ENCODE measurements around the gene MAST4. TPM values are rescaled to one million over a fixed set of nuclear protein-coding genes. Genes with fewer than 3 reads are reported as not detected.

MAST4 gene
- polyA plus RNA-seq, 2 of the 4 experiments (the other 2 are of a cell fraction) = 1.2 to 5.8 TPM

DNA sequence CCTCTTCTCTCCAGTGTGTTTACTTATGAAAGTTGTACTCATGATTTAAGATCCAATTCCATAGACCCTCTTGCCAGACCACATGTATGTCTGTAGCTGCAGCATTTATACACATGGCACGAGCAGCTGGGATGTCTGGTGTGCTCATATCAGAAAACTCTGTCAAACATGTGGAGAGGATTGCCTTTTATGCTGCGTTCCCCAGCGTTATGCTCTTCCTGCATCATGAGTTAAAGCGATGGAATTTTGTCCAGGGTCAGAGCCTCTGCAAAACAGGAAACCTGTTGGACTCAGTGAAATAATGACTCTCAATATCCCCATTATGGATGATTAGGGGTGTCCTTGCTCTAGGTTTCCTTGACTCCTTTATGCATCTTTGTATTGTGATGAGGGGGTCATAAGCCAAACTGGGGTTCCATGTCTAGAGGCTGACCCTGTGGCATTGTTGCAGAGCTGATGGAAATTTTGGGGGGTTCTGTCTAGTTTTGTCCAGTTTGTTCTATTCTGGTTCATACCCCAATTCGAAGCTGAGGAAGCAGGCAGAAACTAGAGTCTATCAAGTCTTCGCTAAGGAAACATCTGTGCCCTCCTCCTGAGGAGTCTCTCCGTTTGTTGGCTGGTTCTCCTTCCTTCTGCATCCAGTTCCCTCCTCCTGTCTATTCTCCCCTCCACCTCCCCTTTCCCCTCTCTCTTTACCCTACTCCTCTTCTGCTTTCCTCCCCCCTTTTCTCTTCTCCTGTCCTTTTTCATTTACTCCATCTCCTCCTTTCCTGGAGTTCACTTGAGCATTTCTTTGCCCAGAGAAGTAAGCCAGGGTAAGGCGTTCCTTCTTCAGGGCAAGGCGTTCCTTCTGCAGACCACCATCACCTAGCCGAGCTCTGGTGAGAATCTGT, 252.8 kb downstream of the MAST4 start:
- H3K4me2 ChIP-seq = peak overlapping the region; percentile 37; the same call in 2 of the 3 replicates

DNA sequence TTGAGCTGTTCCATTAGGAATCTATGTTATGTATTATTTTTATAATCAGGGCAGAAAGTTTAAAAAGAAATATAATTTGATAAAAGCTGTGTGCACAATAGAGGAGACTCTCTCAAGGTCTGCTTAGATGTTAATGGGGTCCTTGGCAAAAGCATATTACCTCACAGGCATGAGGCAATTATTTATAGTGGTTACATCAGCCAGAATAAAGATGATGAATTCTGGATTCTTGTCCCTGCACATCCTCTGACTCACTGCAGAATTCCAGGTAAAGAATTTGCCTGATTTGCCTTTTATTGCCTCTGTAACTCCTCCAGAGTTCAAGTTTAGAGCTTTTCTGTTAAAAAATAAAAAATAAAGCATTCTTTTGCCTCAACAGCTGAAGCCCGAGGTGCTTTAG, 253.6 kb downstream of the MAST4 start:
- DNase-seq (ENCODE audit: low read depth in 1 of 2, low spot score in 1 of 2) (peak in 1 of 2 experiments; percentile 42), FAIRE-seq (no peak), ATAC-seq (peak; percentile 42 to 50; a peak in 4 of 6 replicates)
- TF ChIP-seq, protein P1, sequence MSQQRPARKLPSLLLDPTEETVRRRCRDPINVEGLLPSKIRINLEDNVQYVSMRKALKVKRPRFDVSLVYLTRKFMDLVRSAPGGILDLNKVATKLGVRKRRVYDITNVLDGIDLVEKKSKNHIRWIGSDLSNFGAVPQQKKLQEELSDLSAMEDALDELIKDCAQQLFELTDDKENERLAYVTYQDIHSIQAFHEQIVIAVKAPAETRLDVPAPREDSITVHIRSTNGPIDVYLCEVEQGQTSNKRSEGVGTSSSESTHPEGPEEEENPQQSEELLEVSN (IDR thresholded peaks at IDR 0.05; ENCODE audit: borderline replicate concordance, low read depth) = no peak
- no peak for TF ChIP-seq JUN (IDR thresholded peaks at IDR 0.05)
- TF ChIP-seq FOSL2 (IDR thresholded peaks at IDR 0.05) = 0 out of 2 replicates have a peak, but pooled peaks have one; percentile 18
- TF ChIP-seq FOSL2 (CRISPR knock-in tag; IDR thresholded peaks at IDR 0.05) = peak; percentile 33; the same call in 1 of the 2 replicates
- no peak for TF ChIP-seq CBX8 (IDR thresholded peaks at IDR 0.05)
- TF ChIP-seq CEBPB (IDR thresholded peaks at IDR 0.05) = peak; percentile 75 to 84
- TF ChIP-seq NR3C1 (IDR thresholded peaks at IDR 0.05) = no peak
- TF ChIP-seq, protein P2, sequence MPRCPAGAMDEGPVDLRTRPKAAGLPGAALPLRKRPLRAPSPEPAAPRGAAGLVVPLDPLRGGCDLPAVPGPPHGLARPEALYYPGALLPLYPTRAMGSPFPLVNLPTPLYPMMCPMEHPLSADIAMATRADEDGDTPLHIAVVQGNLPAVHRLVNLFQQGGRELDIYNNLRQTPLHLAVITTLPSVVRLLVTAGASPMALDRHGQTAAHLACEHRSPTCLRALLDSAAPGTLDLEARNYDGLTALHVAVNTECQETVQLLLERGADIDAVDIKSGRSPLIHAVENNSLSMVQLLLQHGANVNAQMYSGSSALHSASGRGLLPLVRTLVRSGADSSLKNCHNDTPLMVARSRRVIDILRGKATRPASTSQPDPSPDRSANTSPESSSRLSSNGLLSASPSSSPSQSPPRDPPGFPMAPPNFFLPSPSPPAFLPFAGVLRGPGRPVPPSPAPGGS (IDR thresholded peaks at IDR 0.05) = no peak
- no peak for TF ChIP-seq HOXB13 (CRISPR knock-in tag; IDR thresholded peaks at IDR 0.05; ENCODE audit: low read depth)
- TF ChIP-seq BHLHE40 (IDR thresholded peaks at IDR 0.05; ENCODE audit: low read depth, low read length) = no peak
- TF ChIP-seq MAFK (IDR thresholded peaks at IDR 0.05; ENCODE audit: partially characterized antibody) = no peak
- TF ChIP-seq, protein P3, sequence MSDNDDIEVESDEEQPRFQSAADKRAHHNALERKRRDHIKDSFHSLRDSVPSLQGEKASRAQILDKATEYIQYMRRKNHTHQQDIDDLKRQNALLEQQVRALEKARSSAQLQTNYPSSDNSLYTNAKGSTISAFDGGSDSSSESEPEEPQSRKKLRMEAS (IDR thresholded peaks at IDR 0.05) = no peak
- POLR2A ChIA-PET = no interaction called here
- CTCF ChIA-PET = interaction anchor here (0.9 to 1.7 kb wide), 4 partner anchors 9 to 35 kb away, joined by 3 to 6 read pairs (median 6); no protein-coding TSS in a partner anchor
- WGBS (ENCODE audit: missing lambda C conversion rate) = 90% methylated on average over 1 of the region's 1 CpG
- H3K9me3 ChIP-seq = no peaks in the 10 kb centered on the region
- H3K4me3 ChIP-seq = no peak overlapping the region
- peak overlapping the region; percentile 64 to 84 for H3K27ac ChIP-seq
- H3K4me1 ChIP-seq = peaks cover 24% of the 10 kb centered on the region
- H3K4me2 ChIP-seq = peak overlapping the region; percentile 37

More for the DNA sequence above, 252.8 kb downstream of the MAST4 start:
- FAIRE-seq = no peak
- Histone ChIP-seq H3K27ac (peak overlapping the region; percentile 64 to 84), H3K4me1 (peaks cover 24% of the 10 kb centered on the region), H3K9me3 (no peaks in the 10 kb centered on the region), H3K4me3 (no peak overlapping the region)
- TF ChIP-seq JUN (IDR thresholded peaks at IDR 0.05) = no peak
- TF ChIP-seq RCOR1 (IDR thresholded peaks at IDR 0.05; ENCODE audit: low read depth, low read length) = no peak
- no peak for TF ChIP-seq MAFK (IDR thresholded peaks at IDR 0.05; ENCODE audit: partially characterized antibody)
- TF ChIP-seq, protein P4, sequence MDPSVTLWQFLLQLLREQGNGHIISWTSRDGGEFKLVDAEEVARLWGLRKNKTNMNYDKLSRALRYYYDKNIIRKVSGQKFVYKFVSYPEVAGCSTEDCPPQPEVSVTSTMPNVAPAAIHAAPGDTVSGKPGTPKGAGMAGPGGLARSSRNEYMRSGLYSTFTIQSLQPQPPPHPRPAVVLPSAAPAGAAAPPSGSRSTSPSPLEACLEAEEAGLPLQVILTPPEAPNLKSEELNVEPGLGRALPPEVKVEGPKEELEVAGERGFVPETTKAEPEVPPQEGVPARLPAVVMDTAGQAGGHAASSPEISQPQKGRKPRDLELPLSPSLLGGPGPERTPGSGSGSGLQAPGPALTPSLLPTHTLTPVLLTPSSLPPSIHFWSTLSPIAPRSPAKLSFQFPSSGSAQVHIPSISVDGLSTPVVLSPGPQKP (IDR thresholded peaks at IDR 0.05; ENCODE audit: low read depth, low read length) = no peak
- TF ChIP-seq CEBPB (IDR thresholded peaks at IDR 0.05) = no peak
- no peak for TF ChIP-seq TFCP2L1 (CRISPR knock-in tag; IDR thresholded peaks at IDR 0.05)
- no peak for TF ChIP-seq GATA3 (IDR thresholded peaks at IDR 0.05; ENCODE audit: borderline replicate concordance)
- no peak for TF ChIP-seq NFE2L2 (conservative IDR thresholded peaks at IDR 0.05; ENCODE audit: low read length)
- no peak for TF ChIP-seq RFX5 (IDR thresholded peaks at IDR 0.05)
- no peak for TF ChIP-seq CHD4 (IDR thresholded peaks at IDR 0.05; ENCODE audit: borderline replicate concordance)
- TF ChIP-seq, protein P1 (IDR thresholded peaks at IDR 0.05; ENCODE audit: borderline replicate concordance, low read depth) = no peak
- TF ChIP-seq TP53 (CRISPR knock-in tag; IDR thresholded peaks at IDR 0.05) = no peak
- no peak for TF ChIP-seq FOSL2 (IDR thresholded peaks at IDR 0.05)
- TF ChIP-seq FOSL2 (CRISPR knock-in tag; IDR thresholded peaks at IDR 0.05) = no peak
- TF ChIP-seq HOXA7 (CRISPR knock-in tag; IDR thresholded peaks at IDR 0.05) = no peak
- no peak for DNase-seq (ENCODE audit: low read depth in 1 of 2, low spot score in 1 of 2)
- 89% methylated on average over 10 of the region's 10 CpGs for WGBS (ENCODE audit: missing lambda C conversion rate)
- ChIA-PET CTCF (interaction anchor here (0.9 to 1.7 kb wide), 6 partner anchors 8 to 34 kb away, joined by 3 to 6 read pairs (median 5); no protein-coding TSS in a partner anchor), POLR2A (no interaction called here)
- no peak for ATAC-seq

Data from A549 (cell line).